BLaER1 treated with 17β-estradiol and CSF1 and Interleukin-3, amounts not matched to agents 10 nM and 100 nM (cell line): Measurements from ENCODE around the gene POLG.
A peak's percentile ranks its signal among the peaks of the same experiment; 100 is the strongest.
"Not testable (repeated sequence)": the region's sequence is repeated elsewhere in the genome, so short reads cannot be mapped to it uniquely, and the experiment has no call there.

Experiments
- H3K27ac ChIP-seq, 11 experiments: shearing (Covaris generic); formaldehyde crosslinking; 2 replicates each; pipeline ENCODE4 v1.8.1; 2022
- H3K27me3 ChIP-seq, 11 experiments: shearing (Covaris generic); formaldehyde crosslinking; 2 replicates each; pipeline ENCODE4 v1.8.1; 2022
- H3K36me3 ChIP-seq, 11 experiments: shearing (Covaris generic); formaldehyde crosslinking; 2 replicates each; pipeline ENCODE4 v1.8.1; 2022
- H3K4me1 ChIP-seq, 10 experiments: shearing (Covaris generic); formaldehyde crosslinking; 2 replicates each; pipeline ENCODE4 v1.8.1; 2022
- H3K4me2 ChIP-seq, 11 experiments: shearing (Covaris generic); formaldehyde crosslinking; 2 replicates each; pipeline ENCODE4 v1.8.1; 2022
- H3K4me3 ChIP-seq, 10 experiments: shearing (Covaris generic); formaldehyde crosslinking; 2 replicates each; pipeline ENCODE4 v1.8.1; 2022
- H3K9ac ChIP-seq, 11 experiments: shearing (Covaris generic); formaldehyde crosslinking; 2 replicates each; pipeline ENCODE4 v1.8.1; 2022
- H3K9me3 ChIP-seq, 11 experiments: shearing (Covaris generic); formaldehyde crosslinking; replicated peaks in 1 of 11; 2 replicates each; pipeline ENCODE4 v1.8.1; 2022
- H4K20me1 ChIP-seq, 11 experiments: shearing (Covaris generic); formaldehyde crosslinking; 2 replicates each; pipeline ENCODE4 v1.8.1; 2022
- Cebpa-rat ChIP-seq, 11 experiments: shearing (Covaris generic); IDR thresholded peaks; 2 replicates each; pipeline ENCODE4 v1.8.1; 2022

Gene POLG

DNA sequence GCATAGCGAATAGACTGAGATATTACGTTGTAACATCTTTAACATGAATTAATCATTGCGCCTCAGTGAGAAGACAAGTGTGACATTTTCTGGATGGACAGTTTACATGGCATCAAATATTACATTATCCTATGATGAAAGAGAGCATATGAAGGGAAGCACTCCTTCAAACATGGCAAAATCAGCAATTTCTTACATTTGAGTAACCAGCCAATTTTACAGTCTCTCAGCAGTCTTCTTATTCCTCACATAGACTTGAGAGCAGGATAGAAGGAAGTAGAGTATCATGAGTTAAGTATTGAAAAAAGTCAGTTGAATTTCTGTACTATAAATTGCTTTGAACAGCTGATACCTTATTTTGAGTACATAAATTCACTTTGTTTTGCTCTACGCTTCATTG, 52.0 kb downstream of the POLG start:
- Histone ChIP-seq H3K9me3 (peaks cover 13 to 26% (median 23%) of the 10 kb centered on the region in 11 experiments; a peak in 20 of 22 replicates), H3K27ac (no peak overlapping the region), H3K4me3 (no peak overlapping the region), H3K4me2 (peak overlapping the region in 1 of 11 experiments; percentile 49; a peak in 1 of 22 replicates), H3K36me3 (peaks cover 18 to 100% (median 94%) of the 10 kb centered on the region in 11 experiments; a peak in 21 of 22 replicates), H4K20me1 (no peaks in the 10 kb centered on the region), H3K4me1 (peaks cover 0 to 18% (median 0%) of the 10 kb centered on the region in 10 experiments; a peak in 2 of 20 replicates), H3K27me3 (no peaks in the 10 kb centered on the region), H3K9ac (no peak overlapping the region)
- TF ChIP-seq Cebpa-rat (IDR thresholded peaks at IDR 0.05): no peak

DNA sequence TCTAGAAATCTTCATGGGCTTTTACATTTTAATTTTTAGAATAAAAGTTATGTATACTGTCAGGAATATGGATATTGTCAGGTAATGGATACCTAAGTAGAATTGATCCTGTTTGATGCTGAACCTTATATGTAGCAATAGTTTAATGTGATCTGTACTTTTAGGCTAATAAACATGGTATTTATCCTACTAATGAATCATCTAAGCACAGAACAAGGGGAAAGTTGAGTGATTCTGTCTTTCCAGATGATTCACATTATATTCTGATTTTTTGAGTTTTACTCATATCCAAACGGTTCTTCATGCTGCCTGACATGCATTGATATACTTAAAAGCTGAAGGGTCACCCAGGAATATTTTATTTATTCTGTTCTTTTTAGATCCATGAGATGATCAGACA, 56.3 kb downstream of the POLG start:
- H4K20me1 ChIP-seq: no peaks in the 10 kb centered on the region
- H3K4me2 ChIP-seq: no peak overlapping the region
- no peaks in the 10 kb centered on the region for H3K27me3 ChIP-seq
- no peak overlapping the region for H3K4me3 ChIP-seq
- H3K9me3 ChIP-seq: no peaks in the 10 kb centered on the region
- no peak overlapping the region for H3K27ac ChIP-seq
- H3K36me3 ChIP-seq: peaks cover 0 to 100% (median 93%) of the 10 kb centered on the region in 11 experiments; a peak in 20 of 22 replicates
- TF ChIP-seq Cebpa-rat (IDR thresholded peaks at IDR 0.05): no peak
- no peak overlapping the region for H3K9ac ChIP-seq
- peaks cover 0 to 14% (median 0%) of the 10 kb centered on the region in 10 experiments; a peak in 2 of 20 replicates for H3K4me1 ChIP-seq

DNA sequence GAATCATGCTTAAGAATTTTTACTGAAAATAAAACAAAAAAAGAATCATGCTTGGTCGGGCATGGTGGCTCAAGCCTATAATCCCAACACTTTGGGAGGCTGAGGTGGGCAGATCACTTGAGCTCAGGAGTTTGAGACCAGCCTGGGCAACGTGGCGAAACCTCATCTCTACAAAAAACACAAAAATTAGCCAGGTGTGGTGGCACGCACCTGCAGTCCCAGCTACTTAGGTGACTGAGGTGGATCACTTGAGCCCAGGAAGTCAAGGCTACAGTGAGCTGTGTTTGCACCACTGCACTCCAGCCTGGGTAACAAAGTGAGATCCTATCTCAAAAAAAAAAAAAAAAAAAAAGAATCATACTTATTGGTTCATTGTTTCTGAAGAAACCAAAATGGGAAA, 57.3 kb downstream of the POLG start:
- not testable (repeated sequence) for H3K4me1 ChIP-seq, H3K4me2 ChIP-seq, H3K27me3 ChIP-seq, H3K27ac ChIP-seq, H3K4me3 ChIP-seq, H3K9ac ChIP-seq, H4K20me1 ChIP-seq, H3K9me3 ChIP-seq
- H3K36me3 ChIP-seq: peaks cover 0 to 100% (median 92%) of the 10 kb centered on the region in 11 experiments; a peak in 20 of 22 replicates
